Astrocyte of the cerebellum (primary cell): Measurements from ENCODE around the gene SLC22A17.

ENCODE experiments used
- DNase-seq: peaks from one replicate; pipeline ENCODE4 v3.0.0-alpha.2; 2011; ENCODE audit warnings: low read depth
- H3K4me3 ChIP-seq: 2 replicates; pipeline ENCODE4 v1.5.1; 2011; ENCODE audit warnings: mild to moderate bottlenecking, low read depth, low read length, moderate library complexity
- in situ Hi-C: cut with HindIII; loops from 2 replicates; pipeline ENCODE4 v1.10.0; 2017; ENCODE audit warnings: low sequenced_read_pairs
- TF ChIP-seq, protein P1 (sequence below): IDR thresholded peaks from 2 replicates; pipeline ENCODE4 v1.5.1; 2012; ENCODE audit warnings: low read length, low read depth, moderate library complexity, mild to moderate bottlenecking; ENCODE audit errors: missing control alignments

Gene SLC22A17

DNA sequence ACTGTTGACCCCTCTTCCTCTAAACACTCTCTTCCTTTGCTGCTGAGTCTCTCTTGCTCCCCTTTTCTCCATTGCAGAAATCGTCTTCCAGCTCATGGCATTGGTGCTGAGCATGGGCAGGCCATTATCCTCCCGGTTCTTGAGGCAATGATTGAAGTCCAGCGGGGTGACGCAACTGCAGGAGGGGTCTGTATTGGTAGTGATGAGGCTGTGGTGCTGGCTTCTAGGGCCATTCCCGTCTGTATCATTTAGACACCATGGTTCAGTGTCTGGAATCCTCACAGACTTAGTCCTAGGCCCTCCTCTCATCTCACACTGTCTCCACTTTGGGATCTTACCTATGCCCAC, 720 bp upstream of the SLC22A17 start:
- in situ Hi-C loops, result no loop called here
- no peak for DNase-seq
- TF ChIP-seq, protein P1, sequence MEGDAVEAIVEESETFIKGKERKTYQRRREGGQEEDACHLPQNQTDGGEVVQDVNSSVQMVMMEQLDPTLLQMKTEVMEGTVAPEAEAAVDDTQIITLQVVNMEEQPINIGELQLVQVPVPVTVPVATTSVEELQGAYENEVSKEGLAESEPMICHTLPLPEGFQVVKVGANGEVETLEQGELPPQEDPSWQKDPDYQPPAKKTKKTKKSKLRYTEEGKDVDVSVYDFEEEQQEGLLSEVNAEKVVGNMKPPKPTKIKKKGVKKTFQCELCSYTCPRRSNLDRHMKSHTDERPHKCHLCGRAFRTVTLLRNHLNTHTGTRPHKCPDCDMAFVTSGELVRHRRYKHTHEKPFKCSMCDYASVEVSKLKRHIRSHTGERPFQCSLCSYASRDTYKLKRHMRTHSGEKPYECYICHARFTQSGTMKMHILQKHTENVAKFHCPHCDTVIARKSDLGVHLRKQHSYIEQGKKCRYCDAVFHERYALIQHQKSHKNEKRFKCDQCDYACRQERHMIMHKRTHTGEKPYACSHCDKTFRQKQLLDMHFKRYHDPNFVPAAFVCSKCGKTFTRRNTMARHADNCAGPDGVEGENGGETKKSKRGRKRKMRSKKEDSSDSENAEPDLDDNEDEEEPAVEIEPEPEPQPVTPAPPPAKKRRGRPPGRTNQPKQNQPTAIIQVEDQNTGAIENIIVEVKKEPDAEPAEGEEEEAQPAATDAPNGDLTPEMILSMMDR, result no peak
- no peak overlapping the region for H3K4me3 ChIP-seq

DNA sequence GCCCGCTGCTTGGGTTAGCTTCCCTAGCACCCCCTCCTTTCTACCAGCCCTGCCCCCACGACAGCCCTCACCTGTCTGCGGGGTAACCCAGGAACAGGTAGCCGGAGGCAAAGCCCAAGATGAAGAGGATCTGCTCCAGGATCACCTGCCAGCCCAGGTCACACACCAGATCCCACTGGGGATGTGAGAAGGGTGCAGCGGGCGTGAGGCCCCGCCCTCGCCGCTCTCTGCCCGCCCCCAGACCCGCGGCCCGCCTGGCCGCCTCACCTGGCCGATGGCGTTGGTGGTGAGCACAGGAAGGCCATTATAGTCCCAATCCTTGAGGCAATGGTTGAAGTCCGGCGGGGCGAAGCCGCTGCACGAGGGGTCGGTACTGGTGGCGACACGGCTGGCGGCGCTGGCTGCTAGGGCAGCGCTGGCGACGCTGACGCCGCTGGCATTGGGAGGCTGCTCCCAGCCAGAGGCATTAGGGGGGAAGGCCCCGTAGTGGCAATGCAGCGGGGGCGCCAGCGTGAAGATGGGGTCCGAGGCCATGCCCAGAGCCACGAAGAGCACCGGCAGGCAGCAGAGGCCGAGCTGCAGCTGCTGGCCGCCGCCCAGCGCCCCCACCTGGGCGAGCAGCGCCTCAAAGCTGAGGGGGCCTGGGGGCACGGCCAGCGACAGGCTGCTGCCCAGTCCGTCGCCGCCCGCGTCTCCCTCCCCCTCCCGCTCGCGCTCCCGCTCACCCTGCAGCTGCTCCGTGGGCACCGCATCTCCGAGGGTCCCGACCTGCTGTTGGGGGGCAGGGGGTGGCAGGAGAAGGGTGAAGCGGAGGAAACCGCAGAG, 794 bp downstream of the SLC22A17 start:
- TF ChIP-seq, protein P1, result no peak
- peak overlapping the region; percentile 75 for H3K4me3 ChIP-seq
- DNase-seq, result no peak
- in situ Hi-C loops, result no loop called here

GRCh38 chr14:23349156-23349845, 3.4 kb downstream of the SLC22A17 start:
- TF ChIP-seq, protein P1, result no peak
- DNase-seq, result no peak
- in situ Hi-C loops, result no loop called here
- no peak overlapping the region for H3K4me3 ChIP-seq

- no peak overlapping the region for H3K4me3 ChIP-seq
- TF ChIP-seq, protein P1, result no peak
- in situ Hi-C loops, result no loop called here
- no peak for DNase-seq
Measured at GRCh38 chr14:23348297-23348655, 4.4 kb downstream of the SLC22A17 start.

DNA sequence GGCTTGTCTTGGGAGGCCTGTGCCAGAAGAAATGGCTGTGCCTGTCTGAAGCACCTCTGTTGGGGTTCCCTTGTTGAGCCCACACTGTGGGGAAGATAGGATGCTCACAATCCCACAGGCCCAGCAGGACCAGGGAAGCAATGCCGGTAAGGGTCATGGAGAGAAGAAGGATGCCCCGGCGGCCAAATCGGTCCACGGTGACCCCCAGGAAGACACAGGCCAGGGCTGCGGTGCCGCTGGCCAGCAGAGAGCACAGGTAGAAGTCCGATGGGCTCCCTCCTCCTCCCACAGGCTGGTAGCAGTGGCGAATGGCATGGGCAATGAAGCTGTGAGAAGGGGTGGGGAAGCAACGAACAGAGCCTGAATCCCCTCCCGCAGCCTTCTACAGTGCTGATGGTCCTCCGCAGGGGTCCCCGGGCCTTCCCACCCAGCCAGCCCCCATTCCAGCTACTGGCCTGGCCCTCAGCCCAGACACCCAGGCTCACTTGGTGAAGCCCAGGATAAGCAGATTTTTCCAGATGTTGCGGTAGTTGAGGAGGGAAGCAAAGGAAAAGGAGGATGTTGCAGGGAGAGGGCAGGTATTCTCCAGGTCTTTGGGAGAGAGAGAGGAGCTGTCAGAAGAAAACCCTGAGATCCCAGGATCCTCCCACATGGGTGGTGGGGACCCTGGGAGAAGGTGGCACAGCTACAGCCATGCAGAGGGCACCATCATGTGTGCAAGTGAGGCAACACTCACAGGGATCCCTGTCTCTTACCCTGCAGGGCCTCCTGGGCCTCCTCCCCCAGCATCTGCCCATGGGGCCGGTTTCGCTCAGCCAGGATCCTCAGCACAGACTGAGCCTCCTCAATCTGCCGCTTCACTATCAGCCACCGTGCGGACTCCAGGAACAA, 5.0 kb downstream of the SLC22A17 start:
- in situ Hi-C loops, result no loop called here
- TF ChIP-seq, protein P1, result no peak
- no peak for DNase-seq
- no peak overlapping the region for H3K4me3 ChIP-seq

DNA sequence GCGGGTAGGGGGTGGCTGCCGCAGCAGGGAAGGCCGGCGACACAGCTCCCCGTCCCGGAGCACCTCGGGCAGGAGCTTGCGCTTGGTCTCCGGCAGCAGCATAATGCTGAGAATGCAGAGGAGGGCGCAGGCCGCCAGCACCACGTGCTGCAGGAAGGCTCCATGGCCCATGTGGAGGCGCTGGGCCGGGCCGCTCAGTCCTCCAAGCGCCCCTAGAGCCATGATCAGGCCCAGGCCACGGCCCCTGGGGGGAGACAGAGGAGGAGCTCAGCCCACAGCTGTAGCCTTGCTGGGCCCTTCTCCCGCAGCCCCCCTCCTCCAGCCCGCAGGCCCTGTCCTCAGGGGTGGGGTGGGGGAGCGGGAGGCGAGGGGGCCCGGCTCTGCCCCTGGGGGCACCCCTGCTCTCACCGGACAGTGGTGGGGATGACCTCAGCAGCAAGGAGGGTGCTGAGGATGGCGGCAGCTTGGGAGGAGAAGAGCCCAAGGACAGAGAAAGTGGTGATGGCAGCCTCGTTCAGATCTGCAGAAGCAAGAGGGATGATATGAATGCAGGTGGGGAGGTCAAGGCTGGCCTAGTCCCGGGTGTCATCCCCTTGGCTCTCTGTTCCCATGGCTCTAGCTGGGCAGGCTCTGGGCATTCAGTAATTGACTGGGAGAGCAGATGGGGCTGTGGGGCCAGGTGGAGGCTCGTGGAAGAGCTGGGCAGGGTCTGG, 5.8 kb downstream of the SLC22A17 start:
- TF ChIP-seq, protein P1, result no peak
- in situ Hi-C loops, result no loop called here
- no peak for DNase-seq
- H3K4me3 ChIP-seq, result no peak overlapping the region
